OCI-LY1 (cell line): ENCODE data around the gene ETS2.

Experiments used
- H2AFZ ChIP-seq: fragments of 200-600 bp; sonication (generic), shearing (Covaris generic); 2 replicates; pipeline ENCODE4 v1.6.0; 2014; ENCODE audit warnings: antibody characterized with exemption, mild to moderate bottlenecking, low read length
- H3F3A ChIP-seq: fragments of 200-600 bp; sonication (generic), shearing (Covaris generic); 2 replicates; pipeline ENCODE4 v1.6.0; 2014; ENCODE audit warnings: mild to moderate bottlenecking, antibody characterized with exemption, low read length, moderate library complexity; ENCODE audit not compliant: insufficient read depth
- H3K27ac ChIP-seq: fragments of 200-600 bp; sonication (generic); 2 replicates; pipeline ENCODE4 v1.5.1; 2014; ENCODE audit warnings: low read length, mixed run types, mild to moderate bottlenecking, low read depth; ENCODE audit not compliant: poor library complexity, severe bottlenecking
- H3K27me3 ChIP-seq: fragments of 200-600 bp; sonication (generic); 2 replicates; pipeline ENCODE4 v1.6.0; 2014; ENCODE audit warnings: antibody characterized with exemption, mild to moderate bottlenecking, low read length, moderate library complexity; ENCODE audit not compliant: insufficient read depth
- H3K36me3 ChIP-seq: fragments of 200-600 bp; sonication (generic); 2 replicates; pipeline ENCODE4 v1.6.1; 2014; ENCODE audit warnings: mild to moderate bottlenecking, antibody characterized with exemption, low read length, moderate library complexity, mixed read lengths; ENCODE audit not compliant: insufficient read depth
- H3K4me1 ChIP-seq: fragments of 200-600 bp; sonication (generic); 2 replicates; pipeline ENCODE4 v1.5.1; 2014; ENCODE audit warnings: mild to moderate bottlenecking, low read length, moderate library complexity; ENCODE audit not compliant: insufficient read depth, severe bottlenecking
- H3K4me2 ChIP-seq: fragments of 200-600 bp; sonication (generic), shearing (Covaris generic); 2 replicates; pipeline ENCODE4 v1.6.1; 2014; ENCODE audit warnings: low read length
- H3K4me3 ChIP-seq: fragments of 200-600 bp; sonication (generic); 2 replicates; pipeline ENCODE4 v1.5.1; 2014; ENCODE audit warnings: low read length, low read depth, mild to moderate bottlenecking, mixed read lengths; ENCODE audit not compliant: poor library complexity, severe bottlenecking
- H3K79me2 ChIP-seq: fragments of 200-600 bp; shearing (Covaris generic); 2 replicates; pipeline ENCODE4 v1.6.1; 2016; ENCODE audit warnings: mixed run types, low read length, mixed read lengths; ENCODE audit not compliant: insufficient read depth
- H3K9ac ChIP-seq: fragments of 200-600 bp; sonication (generic), shearing (Covaris generic); 2 replicates; pipeline ENCODE4 v1.6.1; 2014; ENCODE audit warnings: mild to moderate bottlenecking, low read length, mixed read lengths
- H3K9me2 ChIP-seq: fragments of 200-600 bp; sonication (generic), shearing (Covaris generic); 2 replicates; pipeline ENCODE4 v1.6.1; 2014; ENCODE audit warnings: low read depth, mild to moderate bottlenecking, low read length, mixed read lengths
- H3K9me3 ChIP-seq: fragments of 200-600 bp; shearing (Covaris generic); 2 replicates; pipeline ENCODE4 v1.6.1; 2014; ENCODE audit warnings: low read length, mixed read lengths
- H4K20me1 ChIP-seq: fragments of 200-600 bp; sonication (generic), shearing (Covaris generic); 2 replicates; pipeline ENCODE4 v1.6.0; 2016; ENCODE audit warnings: mild to moderate bottlenecking, low read length; ENCODE audit not compliant: insufficient read depth
- EZH2 ChIP-seq: fragments of 200-600 bp; sonication (generic), shearing (Covaris generic); IDR thresholded peaks from 2 replicates; pipeline ENCODE4 v1.8.0; 2017; ENCODE audit warnings: borderline replicate concordance, mixed run types, mild to moderate bottlenecking, antibody characterized with exemption, low read length, moderate library complexity, mixed read lengths
- TF ChIP-seq, protein P1 (sequence below): fragments of 200-600 bp; sonication (generic), shearing (Covaris generic); IDR thresholded peaks from 2 replicates; pipeline ENCODE4 v1.5.1; 2017; ENCODE audit warnings: mild to moderate bottlenecking, antibody characterized with exemption, low read length, moderate library complexity, mixed read lengths

ETS2 gene

DNA sequence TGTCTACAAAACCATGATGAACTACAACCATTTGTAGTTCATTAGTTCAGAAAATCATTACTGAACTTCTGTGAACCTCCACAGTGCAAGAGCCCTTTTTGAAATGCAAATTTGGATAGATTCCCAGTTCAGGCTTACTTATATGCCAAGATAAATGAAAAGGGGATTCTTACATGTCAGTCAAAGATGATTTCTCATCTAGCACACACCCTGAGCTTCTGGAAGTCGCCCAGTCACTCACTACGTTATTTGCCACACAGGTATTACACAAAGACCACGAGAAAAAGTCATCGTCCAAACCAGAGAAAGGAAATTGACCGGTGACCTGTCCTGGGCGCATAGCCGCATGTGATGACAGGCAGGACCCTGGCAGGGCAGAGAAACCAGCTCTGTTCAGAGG lies 41.8 kb downstream of the ETS2 start:
- no peaks in the 10 kb centered on the region for H3K27me3 ChIP-seq
- no peak overlapping the region for H2AFZ ChIP-seq
- H3F3A ChIP-seq = no peaks in the 10 kb centered on the region
- H3K27ac ChIP-seq = no peak overlapping the region
- no peaks in the 10 kb centered on the region for H3K9me2 ChIP-seq
- no peaks in the 10 kb centered on the region for H3K9me3 ChIP-seq
- H3K4me1 ChIP-seq = peaks cover 23% of the 10 kb centered on the region
- no peaks in the 10 kb centered on the region for H3K79me2 ChIP-seq
- no peak overlapping the region for H3K4me3 ChIP-seq
- H4K20me1 ChIP-seq = no peaks in the 10 kb centered on the region
- no peak overlapping the region for H3K9ac ChIP-seq
- no peak overlapping the region for H3K4me2 ChIP-seq
- H3K36me3 ChIP-seq = no peaks in the 10 kb centered on the region; the same call in 1 of the 2 replicates
- TF ChIP-seq, protein P1, sequence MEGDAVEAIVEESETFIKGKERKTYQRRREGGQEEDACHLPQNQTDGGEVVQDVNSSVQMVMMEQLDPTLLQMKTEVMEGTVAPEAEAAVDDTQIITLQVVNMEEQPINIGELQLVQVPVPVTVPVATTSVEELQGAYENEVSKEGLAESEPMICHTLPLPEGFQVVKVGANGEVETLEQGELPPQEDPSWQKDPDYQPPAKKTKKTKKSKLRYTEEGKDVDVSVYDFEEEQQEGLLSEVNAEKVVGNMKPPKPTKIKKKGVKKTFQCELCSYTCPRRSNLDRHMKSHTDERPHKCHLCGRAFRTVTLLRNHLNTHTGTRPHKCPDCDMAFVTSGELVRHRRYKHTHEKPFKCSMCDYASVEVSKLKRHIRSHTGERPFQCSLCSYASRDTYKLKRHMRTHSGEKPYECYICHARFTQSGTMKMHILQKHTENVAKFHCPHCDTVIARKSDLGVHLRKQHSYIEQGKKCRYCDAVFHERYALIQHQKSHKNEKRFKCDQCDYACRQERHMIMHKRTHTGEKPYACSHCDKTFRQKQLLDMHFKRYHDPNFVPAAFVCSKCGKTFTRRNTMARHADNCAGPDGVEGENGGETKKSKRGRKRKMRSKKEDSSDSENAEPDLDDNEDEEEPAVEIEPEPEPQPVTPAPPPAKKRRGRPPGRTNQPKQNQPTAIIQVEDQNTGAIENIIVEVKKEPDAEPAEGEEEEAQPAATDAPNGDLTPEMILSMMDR = no peak
- no peak for TF ChIP-seq EZH2

DNA sequence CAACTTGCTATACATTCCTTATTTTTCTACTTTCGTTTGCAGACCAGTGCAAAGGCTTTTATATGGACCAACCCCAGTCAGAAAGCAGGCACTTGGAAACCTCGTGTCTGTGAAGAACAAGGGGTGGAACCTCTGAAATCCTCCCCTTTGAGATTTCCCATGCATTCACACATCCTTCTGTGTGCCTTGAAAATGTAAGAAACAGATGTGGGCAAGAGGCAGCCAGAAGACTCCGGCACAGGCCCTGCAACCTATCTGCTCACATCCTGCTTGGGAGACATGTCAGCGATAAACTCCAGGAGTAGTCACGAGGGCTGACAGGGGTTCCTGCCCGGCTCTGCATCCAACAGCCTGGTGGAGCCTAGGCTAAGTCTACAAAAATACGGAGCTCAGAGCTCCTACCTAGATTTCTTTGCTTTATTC lies 42.5 kb downstream of the ETS2 start:
- H3F3A ChIP-seq = no peaks in the 10 kb centered on the region
- H4K20me1 ChIP-seq = no peaks in the 10 kb centered on the region
- no peaks in the 10 kb centered on the region for H3K79me2 ChIP-seq
- TF ChIP-seq EZH2 = no peak
- TF ChIP-seq, protein P1 = no peak
- H3K27me3 ChIP-seq = no peaks in the 10 kb centered on the region
- no peak overlapping the region for H3K9ac ChIP-seq
- H3K27ac ChIP-seq = no peak overlapping the region
- no peak overlapping the region for H3K4me2 ChIP-seq
- H3K36me3 ChIP-seq = no peaks in the 10 kb centered on the region; the same call in 1 of the 2 replicates
- no peak overlapping the region for H3K4me3 ChIP-seq
- no peaks in the 10 kb centered on the region for H3K9me2 ChIP-seq
- peaks cover 30% of the 10 kb centered on the region for H3K4me1 ChIP-seq
- H2AFZ ChIP-seq = no peak overlapping the region
- no peaks in the 10 kb centered on the region for H3K9me3 ChIP-seq

DNA sequence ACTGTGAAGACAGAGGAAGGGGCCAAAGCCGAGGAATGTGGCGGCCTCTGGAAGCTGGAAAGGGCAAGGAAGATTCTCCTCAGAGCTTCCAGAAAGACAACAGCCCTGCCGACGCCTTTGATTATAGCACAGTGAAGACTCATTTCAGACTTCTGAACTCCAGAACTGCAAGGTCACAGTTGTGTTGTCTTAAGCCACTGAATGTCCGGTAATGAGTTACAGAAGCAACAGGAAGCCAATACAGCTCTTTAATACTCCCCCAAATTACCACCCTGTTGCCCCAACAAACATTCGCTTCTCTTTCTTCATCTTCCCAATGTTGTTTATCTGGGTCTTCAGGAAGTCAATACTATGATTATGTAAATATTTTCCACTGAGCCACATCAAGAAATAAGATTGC lies 44.0 kb downstream of the ETS2 start:
- no peak overlapping the region for H2AFZ ChIP-seq
- no peak for TF ChIP-seq EZH2
- TF ChIP-seq, protein P1 = no peak
- H3K9me3 ChIP-seq = no peaks in the 10 kb centered on the region
- no peaks in the 10 kb centered on the region for H3K27me3 ChIP-seq
- no peaks in the 10 kb centered on the region; the same call in 1 of the 2 replicates for H3K36me3 ChIP-seq
- H3K79me2 ChIP-seq = no peaks in the 10 kb centered on the region
- H3K4me3 ChIP-seq = no peak overlapping the region
- no peak overlapping the region for H3K9ac ChIP-seq
- H3K4me1 ChIP-seq = peaks cover 45% of the 10 kb centered on the region
- H3K27ac ChIP-seq = no peak overlapping the region
- no peak overlapping the region for H3K4me2 ChIP-seq
- no peaks in the 10 kb centered on the region for H3K9me2 ChIP-seq
- no peaks in the 10 kb centered on the region for H3F3A ChIP-seq
- H4K20me1 ChIP-seq = no peaks in the 10 kb centered on the region
